Stimulated activated CD4-positive, alpha-beta T cell treated with anti-CD3 and anti-CD28 coated beads, Interleukin-1b, Interleukin-23, amount 100 ng/mL, for 48 hours (primary cell): ENCODE data around the gene MAPKAP1.

ENCODE experiments used
- DNase-seq: peaks from one replicate; pipeline ENCODE4 v3.0.0-alpha.2; 2020

MAPKAP1 gene

DNA sequence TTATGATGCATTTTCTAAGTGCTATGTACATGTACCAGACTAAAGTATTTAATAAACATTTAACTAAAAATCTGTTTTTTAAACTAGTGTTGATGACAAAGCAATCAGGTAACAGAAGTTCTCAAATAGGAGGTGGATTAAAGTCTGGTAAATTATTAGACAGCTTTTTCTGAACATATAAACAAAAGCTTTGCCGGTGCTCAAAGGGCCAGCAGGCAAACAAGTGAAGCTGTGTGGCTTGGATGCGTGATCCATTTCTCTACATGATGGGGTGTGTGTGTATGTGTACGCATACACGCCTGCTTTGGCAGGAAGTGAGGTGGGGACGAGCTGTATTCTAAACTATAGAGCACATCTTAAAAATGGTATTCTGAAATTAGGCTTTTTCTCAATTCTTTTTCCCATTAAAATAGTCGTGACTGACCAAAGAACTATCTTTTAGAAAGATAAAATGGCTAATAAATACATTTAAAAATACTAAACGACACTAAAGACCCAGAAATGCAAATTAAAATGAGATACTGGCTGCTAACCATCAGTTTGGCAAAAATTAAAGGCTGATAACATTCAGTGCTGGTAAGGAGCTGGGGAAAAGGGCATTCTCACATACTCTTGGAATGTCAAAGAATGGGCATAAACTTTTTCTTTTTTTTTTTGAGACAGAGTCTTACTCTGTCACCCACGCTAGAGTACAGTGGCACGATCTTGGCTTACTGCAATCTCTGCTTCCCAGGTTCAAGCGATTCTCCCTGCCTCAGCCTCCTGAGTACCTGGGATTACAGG lies 174.0 kb downstream of the MAPKAP1 start:
- no peak for DNase-seq

GRCh38 chr9:125532412-125532811 lies 174.6 kb downstream of the MAPKAP1 start:
- no peak for DNase-seq

DNA sequence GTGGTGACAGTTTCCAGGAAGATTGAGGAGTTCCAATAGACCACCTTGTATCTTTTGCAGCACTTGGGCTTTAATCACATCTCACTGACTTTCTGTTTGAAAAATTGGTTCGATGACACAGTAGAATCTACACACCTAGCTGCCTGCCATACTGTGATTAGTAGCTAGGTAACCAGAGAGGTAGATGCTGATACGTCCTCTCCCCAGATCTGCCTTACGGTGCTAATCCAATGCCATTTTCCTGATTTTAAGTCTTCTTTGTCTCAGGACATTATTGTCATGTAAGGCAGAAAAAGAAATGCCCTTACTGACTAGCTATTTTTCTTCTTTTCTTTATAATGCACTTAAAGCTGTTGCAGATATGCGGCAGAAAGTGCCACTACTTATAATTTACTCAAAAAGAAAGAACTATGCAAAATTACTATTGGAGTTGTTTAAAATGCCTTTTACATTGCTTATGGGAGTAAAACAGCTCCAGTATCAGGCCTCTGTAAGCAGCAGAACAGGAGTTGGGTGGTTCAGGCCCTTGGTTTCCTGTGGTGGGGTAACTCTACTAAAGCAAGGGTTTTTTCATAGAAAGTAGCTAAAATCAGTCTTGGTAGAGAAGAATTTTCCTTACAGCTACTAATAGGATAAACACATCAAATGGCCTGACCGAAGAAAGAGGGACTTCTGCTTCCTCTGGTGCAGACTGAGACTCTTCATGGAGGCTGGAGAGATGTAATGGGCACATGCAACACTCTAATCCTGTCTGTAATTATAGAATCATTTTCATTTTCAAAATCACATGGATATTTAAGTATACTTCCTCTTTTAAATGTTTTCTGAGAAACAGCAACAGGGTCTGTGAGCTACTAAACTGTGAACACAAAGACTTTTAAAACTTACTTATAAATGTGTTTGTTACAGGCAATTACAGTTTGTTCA lies 177.2 kb downstream of the MAPKAP1 start:
- no peak for DNase-seq

DNA sequence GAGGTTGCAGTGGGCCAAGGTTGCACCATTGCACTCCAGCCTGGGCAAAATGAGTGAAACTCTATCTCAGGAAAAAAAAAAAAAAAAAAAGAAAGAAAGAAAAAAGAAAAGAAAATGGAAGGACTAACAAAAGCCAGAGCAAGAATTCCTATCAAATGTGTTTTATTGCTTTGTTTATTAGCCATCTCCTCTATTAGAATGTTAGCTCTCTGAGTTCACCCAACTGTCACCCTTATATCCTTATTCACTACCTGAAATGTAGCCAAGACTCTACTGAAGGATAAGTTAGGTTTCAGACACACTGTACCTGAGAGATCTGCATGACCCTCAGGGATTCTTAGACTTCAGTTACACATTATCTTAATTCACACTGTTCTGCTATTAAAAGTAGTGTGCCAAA lies 177.9 kb downstream of the MAPKAP1 start:
- no peak for DNase-seq

GRCh38 chr9:125527471-125528002 lies 179.5 kb downstream of the MAPKAP1 start:
- no peak for DNase-seq

DNA sequence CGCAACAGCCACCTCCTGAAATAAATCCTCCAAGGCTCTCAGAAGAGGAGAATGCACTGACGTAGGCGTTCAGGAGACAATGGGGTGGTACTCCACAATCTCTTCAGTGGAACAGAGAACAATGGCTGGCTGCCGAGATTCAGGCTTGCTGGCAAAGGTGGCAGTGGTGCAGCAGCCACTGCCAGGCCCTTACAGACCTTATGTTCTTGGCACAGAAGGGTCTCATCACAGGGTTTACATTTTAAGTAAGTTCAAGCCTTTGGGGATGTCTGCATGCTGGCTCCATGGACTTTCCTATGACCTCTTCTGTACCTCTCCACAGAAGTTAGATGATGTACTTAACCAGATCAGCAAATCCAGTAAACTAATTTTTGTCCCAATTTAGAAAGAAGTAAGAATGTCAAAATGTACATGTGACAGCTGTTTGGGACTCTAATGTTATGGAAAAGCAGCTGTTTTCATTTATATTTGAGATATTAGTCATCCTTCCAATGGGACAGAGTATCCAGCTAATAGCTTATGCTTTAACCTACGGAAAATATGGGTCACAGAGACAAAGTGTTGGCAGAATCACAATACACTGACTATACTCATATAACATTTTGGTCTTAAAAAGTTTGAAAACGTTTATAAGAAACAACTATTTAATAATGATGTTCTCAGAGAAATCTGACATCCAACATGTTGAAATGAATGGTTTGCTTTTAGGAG lies 180.9 kb downstream of the MAPKAP1 start:
- no peak for DNase-seq

GRCh38 chr9:125524583-125525355 lies 182.2 kb downstream of the MAPKAP1 start:
- no peak for DNase-seq

- DNase-seq, result no peak
These were observed 183.3 kb downstream of the MAPKAP1 start for GRCh38 chr9:125523681-125524080.

- DNase-seq, result no peak
These were observed 184.7 kb downstream of the MAPKAP1 start for GRCh38 chr9:125522328-125522725.

DNA sequence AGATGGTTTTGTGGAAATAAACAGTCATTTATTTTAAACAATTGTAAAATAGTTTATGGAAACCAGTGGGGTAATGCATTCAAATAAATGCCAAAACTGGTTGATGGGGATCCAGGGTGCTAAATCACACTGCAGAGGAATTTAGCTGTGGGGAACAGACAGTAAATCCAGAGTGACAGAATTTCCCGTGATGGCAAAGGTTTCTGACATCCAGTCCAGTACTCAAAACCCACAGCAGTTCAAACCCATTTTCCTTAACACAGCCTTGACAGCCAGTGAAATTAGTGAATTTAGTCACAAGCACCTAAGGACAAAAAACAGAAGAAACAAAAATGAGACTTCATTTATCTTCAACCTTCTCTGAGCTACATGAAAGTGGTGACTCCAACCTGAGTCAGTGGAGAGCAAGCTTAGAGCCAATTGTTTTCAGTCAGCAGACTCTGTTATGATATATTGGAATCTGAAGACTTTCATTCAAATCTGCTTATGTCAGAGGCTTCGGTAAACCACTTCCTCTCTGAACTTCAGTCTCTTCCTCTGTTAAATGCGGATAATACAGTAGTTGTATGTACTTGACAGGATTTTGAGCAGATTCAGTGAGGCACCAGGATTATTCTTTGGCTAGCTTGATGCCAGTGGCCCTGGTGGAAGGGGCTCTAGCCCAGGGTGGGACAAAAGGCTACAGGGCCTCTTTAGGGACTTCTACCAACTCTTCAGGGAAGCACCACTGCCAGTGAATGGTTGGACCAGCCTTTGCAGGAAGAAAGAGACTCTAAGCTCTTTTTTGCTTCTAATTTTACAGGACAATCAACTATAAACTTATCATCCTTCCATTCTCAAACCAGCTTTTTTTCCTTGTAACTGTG lies 185.3 kb downstream of the MAPKAP1 start:
- DNase-seq, result peak; percentile 51

DNA sequence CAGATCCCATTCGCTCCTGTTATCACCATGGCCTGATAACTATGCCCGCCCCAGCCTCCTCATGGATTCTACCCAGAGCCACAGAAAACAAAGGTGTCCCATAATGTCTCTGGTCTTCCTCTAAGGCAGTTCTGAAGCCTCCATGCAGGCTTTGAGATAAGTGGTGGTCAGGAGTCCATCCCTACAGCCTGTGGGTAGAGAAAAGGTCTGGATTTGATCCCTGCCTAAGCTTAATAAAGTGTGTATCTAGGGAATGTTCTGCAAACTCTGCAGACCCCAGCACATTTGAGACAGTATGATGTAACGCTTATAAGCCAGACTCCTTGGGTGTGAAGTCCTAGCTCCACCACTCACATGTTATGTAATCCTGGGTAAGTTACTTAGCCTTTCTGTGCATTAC lies 187.3 kb downstream of the MAPKAP1 start:
- DNase-seq, result no peak

DNA sequence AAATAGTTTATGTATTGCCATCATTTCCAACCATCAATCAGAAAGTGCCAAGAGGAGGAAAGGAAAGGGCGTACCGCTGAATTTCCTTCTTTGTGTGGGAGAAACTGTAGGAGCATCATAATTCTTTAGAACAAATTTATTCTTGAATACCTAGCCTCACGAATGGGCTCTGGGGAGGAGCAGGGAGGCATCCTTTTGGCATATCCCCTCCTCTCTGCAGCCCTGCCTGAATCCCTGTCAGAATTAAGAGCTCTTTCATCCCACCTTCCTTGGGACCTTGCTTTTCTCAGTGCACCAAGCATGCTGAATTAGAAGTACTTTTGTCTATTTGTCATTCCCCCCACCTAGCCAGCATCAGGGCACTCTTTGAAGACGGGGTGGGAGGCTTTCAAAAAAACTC lies 189.4 kb downstream of the MAPKAP1 start:
- no peak for DNase-seq

- DNase-seq, result no peak
These were observed 190.7 kb downstream of the MAPKAP1 start for GRCh38 chr9:125515983-125516940.

GRCh38 chr9:125515281-125515680 lies 191.7 kb downstream of the MAPKAP1 start:
- no peak for DNase-seq

- DNase-seq, result no peak
These were observed 192.5 kb downstream of the MAPKAP1 start for GRCh38 chr9:125514468-125514867.

DNA sequence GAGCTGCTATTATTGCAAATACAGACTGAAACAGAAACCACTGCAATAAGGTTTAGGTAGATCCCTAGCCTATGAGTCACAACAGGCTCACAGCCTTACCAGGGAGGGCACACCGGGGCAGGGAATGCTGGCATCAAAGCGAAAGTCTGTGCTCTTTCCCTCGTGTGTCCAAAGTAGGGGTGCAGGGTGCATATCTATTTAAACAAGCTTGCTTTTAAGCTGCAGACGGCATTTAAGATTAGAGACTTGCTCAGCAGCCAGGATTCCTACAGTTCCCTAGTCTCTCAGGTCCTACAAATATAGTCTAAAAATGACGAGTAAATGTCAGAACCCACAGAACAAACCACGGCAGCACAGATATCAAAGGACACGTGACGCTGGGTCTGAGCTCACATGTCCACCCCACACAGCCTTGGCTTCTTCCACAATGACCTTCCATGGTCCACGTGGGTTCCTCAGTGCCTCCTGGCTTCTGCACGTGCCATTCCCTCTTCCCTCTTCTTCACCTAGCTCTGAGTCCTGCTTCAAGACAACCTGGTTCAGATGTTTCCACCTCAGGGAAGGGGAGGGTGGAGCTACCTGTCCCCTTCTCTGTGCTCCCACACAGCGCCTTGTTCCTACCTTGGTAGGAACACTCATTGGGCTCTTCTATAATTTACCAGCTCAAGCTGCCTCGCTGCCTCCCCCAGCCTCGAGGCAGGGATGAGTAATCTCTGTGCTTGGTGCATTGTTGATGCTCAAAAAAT lies 193.2 kb downstream of the MAPKAP1 start:
- peak; percentile 18 for DNase-seq

GRCh38 chr9:125513303-125513667 lies 193.7 kb downstream of the MAPKAP1 start:
- DNase-seq, result no peak

GRCh38 chr9:125511789-125512660 lies 195.0 kb downstream of the MAPKAP1 start:
- DNase-seq, result no peak
